Activated CD4-positive, alpha-beta T cell treated with anti-CD3 and anti-CD28 coated beads, Interleukin-2, amount 50 U/mL, for 16 hours (primary cell): ENCODE measurements around the gene PPP1CB.
A peak's percentile ranks its signal among the peaks of the same experiment; 100 is the strongest.
"Not testable (repeated sequence)": the region's sequence is repeated elsewhere in the genome, so short reads cannot be mapped to it uniquely, and the experiment has no call there.

Source experiments
- DNase-seq: peaks from one replicate; pipeline ENCODE4 v3.0.0-alpha.2; 2020

PPP1CB gene

GRCh38 chr2:28751252-28751955, at the start of gene PPP1CB:
Gene PPP1CB (plus strand): TSS chr2:28751830. CDS start chr2:28752125, 295 bp downstream.
- peak; percentile 97 for DNase-seq

- DNase-seq: no peak
Measured at GRCh38 chr2:28702415-28702861, 49.2 kb upstream of the PPP1CB start.

- no peak for DNase-seq
Measured at GRCh38 chr2:28702878-28703277, 48.8 kb upstream of the PPP1CB start.

GRCh38 chr2:28704621-28705020, 47.0 kb upstream of the PPP1CB start:
- DNase-seq: no peak

- DNase-seq: no peak
Measured at GRCh38 chr2:28705751-28706440, 45.7 kb upstream of the PPP1CB start.

GRCh38 chr2:28707592-28707991, 44.0 kb upstream of the PPP1CB start:
- no peak for DNase-seq

GRCh38 chr2:28709101-28709500, 42.5 kb upstream of the PPP1CB start:
- DNase-seq: no peak

- no peak for DNase-seq
Measured at GRCh38 chr2:28710545-28710944, 41.1 kb upstream of the PPP1CB start.

- peak; percentile 6 for DNase-seq
Measured at GRCh38 chr2:28713577-28714298, 37.9 kb upstream of the PPP1CB start.

- DNase-seq: peak; percentile 12
Measured at GRCh38 chr2:28716265-28716865, 35.3 kb upstream of the PPP1CB start.

GRCh38 chr2:28717339-28717758, 34.3 kb upstream of the PPP1CB start:
- DNase-seq: no peak

- no peak for DNase-seq
Measured at GRCh38 chr2:28720345-28720744, 31.3 kb upstream of the PPP1CB start.

- DNase-seq: no peak
Measured at GRCh38 chr2:28721601-28722191, 29.9 kb upstream of the PPP1CB start.

- no peak for DNase-seq
Measured at GRCh38 chr2:28725021-28725711, 26.5 kb upstream of the PPP1CB start.

GRCh38 chr2:28726177-28726576, 25.5 kb upstream of the PPP1CB start:
- DNase-seq: no peak

GRCh38 chr2:28729698-28730097, 21.9 kb upstream of the PPP1CB start:
- DNase-seq: no peak

GRCh38 chr2:28730641-28731146, 20.9 kb upstream of the PPP1CB start:
- no peak for DNase-seq

- DNase-seq: no peak
Measured at GRCh38 chr2:28735511-28735910, 16.1 kb upstream of the PPP1CB start.

- no peak for DNase-seq
Measured at GRCh38 chr2:28736034-28736433, 15.6 kb upstream of the PPP1CB start.

- no peak for DNase-seq
Measured at GRCh38 chr2:28737655-28738054, 14.0 kb upstream of the PPP1CB start.

GRCh38 chr2:28742619-28743018, 9.0 kb upstream of the PPP1CB start:
- DNase-seq: not testable (repeated sequence)

- DNase-seq: no peak
Measured at GRCh38 chr2:28745225-28745624, 6.4 kb upstream of the PPP1CB start.
